Measurements from ENCODE around the gene CCDC34. TPM values are rescaled to one million over a fixed set of nuclear protein-coding genes. Genes with fewer than 3 reads are reported as not detected.

Gene CCDC34
- total RNA-seq, 1 experiment from 2014 or later = 10.1 TPM

GRCh38 chr11:27291954-27292636, 70.9 kb downstream of the CCDC34 start:
- DNase-seq (ENCODE audit: low spot score) = peak; percentile 61

DNA sequence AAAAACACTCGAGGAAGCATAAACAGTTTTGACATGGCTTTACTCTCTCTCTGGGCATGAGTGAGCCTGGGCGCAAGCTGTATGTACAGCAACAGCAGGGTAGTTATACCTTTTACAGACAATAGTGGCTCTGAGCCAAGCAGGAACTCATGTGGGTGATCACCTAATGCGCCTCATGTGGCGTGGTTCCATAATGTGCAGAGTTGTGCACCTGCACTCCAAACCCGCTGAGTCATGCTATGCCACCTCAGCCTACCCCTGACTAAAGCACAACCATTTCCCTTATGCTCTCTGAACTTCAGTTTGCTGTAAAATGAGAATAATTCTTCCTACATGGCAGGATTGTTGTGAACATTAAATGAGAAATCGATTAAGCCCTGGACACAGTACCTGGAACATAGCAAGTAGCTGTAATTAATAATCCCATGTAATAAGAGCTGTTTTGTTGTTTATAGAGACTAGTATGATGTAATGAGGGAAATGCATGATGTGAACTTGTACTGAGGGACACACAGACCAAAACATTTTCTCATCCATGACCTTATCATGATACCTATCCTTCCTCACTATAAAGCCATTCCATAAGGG, 71.6 kb downstream of the CCDC34 start:
- DNase-seq (ENCODE audit: low spot score) = peak; percentile 42

- DNase-seq (ENCODE audit: low spot score) = no peak
Measured at GRCh38 chr11:27290261-27291050, 72.6 kb downstream of the CCDC34 start.

Other genes with a start within 250 kb of the CCDC34 start
- 41.7 and 41.9 TPM in 2 replicates for gene LGR4, start 109.6 kb upstream of the CCDC34 start, total RNA-seq (2014; rRNA removed; shearing (Covaris generic))
- gene LIN7C, start 143.6 kb upstream of the CCDC34 start, total RNA-seq (2014; rRNA removed; shearing (Covaris generic)) = 26.0 and 31.7 TPM in 2 replicates

All from HT-29 (cell line).